H1 (cell line): ENCODE results near the gene ZMPSTE24. TPM values are rescaled to one million over a fixed set of nuclear protein-coding genes. Genes with fewer than 3 reads are reported as not detected.

Experiments
- CTCF ChIA-PET: fragments of 300-600 bp; sonication (Branson Sonifier 250); formaldehyde crosslinking; loops from one replicate; lab custom pipeline; 2021; ENCODE audit not compliant: partially characterized antibody; lab: Charles Lee
- POLR2A ChIA-PET: fragments of 300-600 bp; sonication (Branson Sonifier 250); formaldehyde crosslinking; loops from one replicate; lab custom pipeline; 2021; ENCODE audit warnings: inconsistent platforms; ENCODE audit not compliant: partially characterized antibody; lab: Charles Lee
- DNase-seq, 2 experiments: peaks; one replicate each; pipeline versions ENCODE4 v3.0.0 to v3.0.0-alpha.2; 2010 to 2022; ENCODE audit warnings: low spot score in 2 of 2, low read depth in 1 of 2, mixed read lengths in 1 of 2
- FAIRE-seq: peaks from 2 replicates; lab custom pipeline; 2011; peaks lifted over from hg19 to GRCh38; lab: Jason Lieb, UNC
- H2AFZ ChIP-seq: 2 replicates; pipeline ENCODE4 v1.8.1; 2012; ENCODE audit warnings: low read length, inconsistent platforms
- H2AK5ac ChIP-seq: 2 replicates; pipeline ENCODE4 v1.6.1; 2013; ENCODE audit warnings: low read depth, low read length
- H2BK120ac ChIP-seq: replicated peaks from 2 replicates; pipeline ENCODE3; 2013; ENCODE audit warnings: low read depth, low read length, inconsistent platforms
- H2BK12ac ChIP-seq: 2 replicates; pipeline ENCODE4 v1.6.1; 2013; ENCODE audit warnings: low read depth, low read length
- H2BK15ac ChIP-seq: 2 replicates; pipeline ENCODE4 v1.6.1; 2013; ENCODE audit warnings: low read length
- H2BK20ac ChIP-seq: 2 replicates; pipeline ENCODE4 v1.6.1; 2013; ENCODE audit warnings: low read length
- H2BK5ac ChIP-seq: 2 replicates; pipeline ENCODE4 v1.6.1; 2013; ENCODE audit warnings: low read depth, low read length
- H3K14ac ChIP-seq: 2 replicates; pipeline ENCODE4 v1.6.1; 2013; ENCODE audit warnings: inconsistent platforms; ENCODE audit not compliant: insufficient read length
- H3K18ac ChIP-seq: 2 replicates; pipeline ENCODE4 v1.6.1; 2013; ENCODE audit warnings: low read length; ENCODE audit errors: extremely low read depth
- H3K23ac ChIP-seq: 2 replicates; pipeline ENCODE4 v1.6.1; 2013; ENCODE audit warnings: inconsistent platforms; ENCODE audit not compliant: insufficient read length
- H3K23me2 ChIP-seq: 2 replicates; pipeline ENCODE4 v1.6.1; 2013; ENCODE audit warnings: low read depth, low read length
- H3K27ac ChIP-seq: 2 replicates; pipeline ENCODE4 v1.6.1; 2011; ENCODE audit warnings: low read depth, low read length, inconsistent platforms
- H3K27me3 ChIP-seq, 4 experiments: replicated peaks in 1 of 4; 1 replicate in 1 of 4; 2 replicates in 3 of 4; pipeline versions ENCODE4 v1.6.1 to v1.8.1; 2011 to 2013; ENCODE audit warnings: low read length in 3 of 4, mild to moderate bottlenecking in 3 of 4, inconsistent platforms in 2 of 4, mixed read lengths in 2 of 4, moderate library complexity in 1 of 4; ENCODE audit not compliant: control insufficient read depth in 3 of 4, insufficient read depth in 3 of 4; ENCODE audit errors: extremely low read depth in 1 of 4
- H3K36me3 ChIP-seq, 4 experiments: 2 replicates each; pipeline versions ENCODE4 v1.6.1 to v1.8.1; 2011 to 2013; ENCODE audit warnings: mild to moderate bottlenecking in 4 of 4, low read length in 3 of 4, moderate library complexity in 2 of 4, control low read depth in 1 of 4, inconsistent platforms in 1 of 4; ENCODE audit not compliant: insufficient read depth in 4 of 4, control insufficient read depth in 2 of 4
- H3K4ac ChIP-seq: replicated peaks from 2 replicates; pipeline ENCODE3; 2013; ENCODE audit warnings: low read length, low read depth, mixed read lengths, inconsistent platforms; ENCODE audit not compliant: insufficient read length
- H3K4me1 ChIP-seq, 4 experiments: replicated peaks in 1 of 4; 1 replicate in 1 of 4; 2 replicates in 3 of 4; pipeline versions ENCODE4 v1.6.1 to v1.8.1; 2011 to 2013; ENCODE audit warnings: low read length in 3 of 4, inconsistent platforms in 2 of 4, mixed read lengths in 1 of 4; ENCODE audit not compliant: insufficient read depth in 4 of 4, control insufficient read depth in 3 of 4
- H3K4me2 ChIP-seq, 2 experiments: 2 replicates each; pipeline versions ENCODE4 v1.6.1 to v1.8.1; 2011 to 2013; ENCODE audit warnings: low read depth in 2 of 2, low read length in 2 of 2, control low read depth in 1 of 2, inconsistent platforms in 1 of 2, mild to moderate bottlenecking in 1 of 2; ENCODE audit not compliant: insufficient read depth in 1 of 2
- H3K4me3 ChIP-seq, 4 experiments: fragments of 200-600, 300-600 bp in 1 of 4; sonication (generic), shearing (Covaris generic), sonication (Bioruptor Twin) in 1 of 4; 2 replicates each; pipeline versions ENCODE4 v1.5.1 to v1.8.1; 2011 to 2016; ENCODE audit warnings: low read length in 4 of 4, low read depth in 3 of 4, control low read depth in 2 of 4, inconsistent platforms in 2 of 4, mild to moderate bottlenecking in 2 of 4, mixed read lengths in 1 of 4, moderate library complexity in 1 of 4; ENCODE audit not compliant: insufficient read depth in 2 of 4; ENCODE audit errors: extremely low read depth in 1 of 4
- H3K56ac ChIP-seq: replicated peaks from 2 replicates; pipeline ENCODE3; 2013; ENCODE audit warnings: low read depth, mild to moderate bottlenecking, mixed read lengths, low read length, inconsistent platforms; ENCODE audit not compliant: insufficient read length
- H3K79me1 ChIP-seq: 2 replicates; pipeline ENCODE4 v1.6.1; 2013; ENCODE audit warnings: low read depth, low read length, control low read depth
- H3K79me2 ChIP-seq, 2 experiments: 2 replicates each; pipeline versions ENCODE4 v1.6.1 to v1.8.1; 2012 to 2013; ENCODE audit warnings: low read length in 2 of 2, mild to moderate bottlenecking in 2 of 2, inconsistent platforms in 1 of 2; ENCODE audit not compliant: insufficient read depth in 2 of 2, control insufficient read depth in 1 of 2
- H3K9ac ChIP-seq, 4 experiments: replicated peaks in 1 of 4; 1 replicate in 1 of 4; 2 replicates in 3 of 4; pipeline versions ENCODE4 v1.6.1 to v1.8.1; 2011 to 2013; ENCODE audit warnings: low read depth in 3 of 4, low read length in 3 of 4, control low read depth in 2 of 4, mild to moderate bottlenecking in 2 of 4, moderate library complexity in 2 of 4, inconsistent platforms in 1 of 4; ENCODE audit errors: extremely low read depth in 1 of 4
- H3K9me3 ChIP-seq, 2 experiments: 2 replicates each; pipeline versions ENCODE4 v1.6.1 to v1.8.1; 2012 to 2013; ENCODE audit warnings: mild to moderate bottlenecking in 2 of 2, moderate library complexity in 2 of 2, control low read depth in 1 of 2, inconsistent platforms in 1 of 2, low read depth in 1 of 2, low read length in 1 of 2, mixed read lengths in 1 of 2; ENCODE audit not compliant: insufficient read depth in 2 of 2
- H4K20me1 ChIP-seq, 2 experiments: replicated peaks in 1 of 2; 2 replicates each; pipeline versions ENCODE3 to v1.8.1; 2011 to 2013; ENCODE audit warnings: inconsistent platforms in 2 of 2, low read length in 2 of 2, mild to moderate bottlenecking in 1 of 2; ENCODE audit not compliant: insufficient read depth in 2 of 2, control insufficient read depth in 1 of 2
- H4K5ac ChIP-seq: 2 replicates; pipeline ENCODE4 v1.6.1; 2013; ENCODE audit warnings: low read length, low read depth, mixed read lengths, inconsistent platforms; ENCODE audit not compliant: insufficient read length
- H4K8ac ChIP-seq: 2 replicates; pipeline ENCODE4 v1.8.0; 2013; ENCODE audit warnings: mild to moderate bottlenecking, moderate library complexity, low read length, inconsistent platforms; ENCODE audit not compliant: insufficient read depth; ENCODE audit errors: extremely low read depth
- H4K91ac ChIP-seq: replicated peaks from 2 replicates; pipeline ENCODE3; 2013; ENCODE audit warnings: low read length, mixed read lengths, inconsistent platforms; ENCODE audit not compliant: insufficient read length
- ASH2L ChIP-seq: fragments of 200-600, 300-600 bp; sonication (generic); IDR thresholded peaks from one replicate; pipeline ENCODE4 v1.7.1; 2017; ENCODE audit warnings: low read length
- CBX8 ChIP-seq: fragments of 300-800, 300-1000 bp; sonication (generic); IDR thresholded peaks from 2 replicates; pipeline ENCODE4 v1.7.1; 2016; ENCODE audit warnings: low read depth, low read length, borderline replicate concordance
- CHD1 ChIP-seq: IDR thresholded peaks from 2 replicates; pipeline ENCODE4 v1.6.1; 2012; ENCODE audit warnings: low read depth, low read length, improper control_type of control experiment
- CHD2 ChIP-seq: IDR thresholded peaks from 2 replicates; pipeline ENCODE4 v1.6.1; 2012; ENCODE audit warnings: low read length, improper control_type of control experiment
- CREB1 ChIP-seq: IDR thresholded peaks from 2 replicates; pipeline ENCODE4 v1.6.1; 2012; ENCODE audit warnings: inconsistent platforms
- GTF2F1 ChIP-seq: IDR thresholded peaks from 2 replicates; pipeline ENCODE4 v1.6.1; 2012; ENCODE audit warnings: low read depth, low read length, improper control_type of control experiment, borderline replicate concordance
- JUN ChIP-seq: IDR thresholded peaks from 2 replicates; pipeline ENCODE4 v1.6.1; 2011; ENCODE audit warnings: low read depth, mild to moderate bottlenecking, improper control_type of control experiment, low read length
- JUND ChIP-seq: IDR thresholded peaks from 2 replicates; pipeline ENCODE4 v1.6.1; 2011; ENCODE audit warnings: mild to moderate bottlenecking, improper control_type of control experiment, low read length
- MAFK ChIP-seq: IDR thresholded peaks from 2 replicates; pipeline ENCODE4 v1.6.1; 2012; ENCODE audit warnings: low read depth, mild to moderate bottlenecking, improper control_type of control experiment, low read length
- POLR2AphosphoS5 ChIP-seq: IDR thresholded peaks from 2 replicates; pipeline ENCODE4 v1.6.1; 2011; ENCODE audit warnings: low read depth, low read length
- RBBP5 ChIP-seq: IDR thresholded peaks from 2 replicates; pipeline ENCODE4 v1.7.1; 2012; ENCODE audit warnings: low read depth, mild to moderate bottlenecking, inconsistent platforms, low read length, moderate library complexity, borderline replicate concordance
- RFX5 ChIP-seq: IDR thresholded peaks from 2 replicates; pipeline ENCODE4 v1.6.1; 2011; ENCODE audit warnings: low read depth, low read length, improper control_type of control experiment, borderline replicate concordance
- SIN3A ChIP-seq, 2 experiments: IDR thresholded peaks in 1 of 2; conservative IDR thresholded peaks in 1 of 2; 2 replicates each; pipeline ENCODE4 v1.6.1; 2011 to 2012; ENCODE audit warnings: low read length in 2 of 2, improper control_type of control experiment in 1 of 2, low read depth in 1 of 2, mild to moderate bottlenecking in 1 of 2
- SRF ChIP-seq: IDR thresholded peaks from 2 replicates; pipeline ENCODE4 v1.6.1; 2011; ENCODE audit warnings: mild to moderate bottlenecking, low read depth, low read length, moderate library complexity
- TBP ChIP-seq: IDR thresholded peaks from 2 replicates; pipeline ENCODE4 v1.6.1; 2011; ENCODE audit warnings: low read depth, low read length, improper control_type of control experiment
- ZNF274 ChIP-seq: IDR thresholded peaks from 2 replicates; pipeline ENCODE4 v1.7.0; 2012; ENCODE audit warnings: low read length, borderline replicate concordance; ENCODE audit errors: extremely low read depth
- WGBS, 2 experiments: shearing (Covaris generic) in 1 of 2; methylation state at CpG; one replicate each; pipeline versions ENCODE4 v1.1.6 to v1.1.7; 2013 to 2015; ENCODE audit warnings: low lambda C conversion rate in 2 of 2, mixed read lengths in 2 of 2, inconsistent platforms in 1 of 2, low coverage in 1 of 2, missing lambda C conversion rate in 1 of 2; ENCODE audit not compliant: insufficient replicate concordance in 2 of 2, insufficient coverage in 1 of 2, insufficient read length in 1 of 2; ENCODE audit errors: extremely low coverage in 1 of 2, missing lambda C conversion rate in 1 of 2; 5-methylcytosine and 5-hydroxymethylcytosine counted together
- polyA plus RNA-seq, 7 experiments: library from polyadenylated mRNA; depleted of rRNA in 3 of 7; stranded (reverse) in 5 of 7; unstranded in 2 of 7; fragments of >200 nt in 5 of 7; fragments of 200-250 nt in 2 of 7; gene quantifications; 1 replicate in 5 of 7; 2 replicates in 1 of 7; 4 replicates in 1 of 7; pipeline versions ENCODE4 v1.2.1 to v1.2.3, GENCODE V29; 2011 to 2013; ENCODE audit warnings: missing spikeins in 2 of 7, mixed read lengths in 2 of 7
- total RNA-seq: library from RNA; stranded (reverse); fragmentation: NEBNext Ultra II Directional; extraction: Animal tissue kit (Norgen Biotek cat#: 25700); gene quantifications from 2 replicates; pipeline ENCODE4 v1.2.1, GENCODE V29; 2021

ZMPSTE24 gene
- total and polyA plus RNA-seq, 2 of the 8 experiments (the other 6 are each of a cell fraction or from before 2014, with no cell fraction given): 12.7 to 42.9 TPM

- Histone ChIP-seq H3K27ac (no peak overlapping the region), H3K36me3 (peaks cover 4 to 48% (median 12%) of the 10 kb centered on the region in 4 experiments; a peak in 7 of 8 replicates), H2BK120ac (no peak overlapping the region), H3K4me3 (no peak overlapping the region), H3K27me3 (no peaks in the 10 kb centered on the region), H3K4me1 (no peaks in the 10 kb centered on the region), H4K5ac (no peak overlapping the region), H4K8ac (no peak overlapping the region), H3K4me2 (no peak overlapping the region), H2BK15ac (no peak overlapping the region), H3K56ac (no peak overlapping the region), H3K18ac (no peak overlapping the region), H2AFZ (no peak overlapping the region), H2BK5ac (no peak overlapping the region), H3K79me1 (no peaks in the 10 kb centered on the region), H3K23me2 (no peaks in the 10 kb centered on the region; the same call in 1 of the 2 replicates), H3K79me2 (no peaks in the 10 kb centered on the region), H3K4ac (no peak overlapping the region), H3K9me3 (no peaks in the 10 kb centered on the region), H3K14ac (no peak overlapping the region), H2BK12ac (no peak overlapping the region), H3K9ac (no peak overlapping the region), H4K91ac (no peak overlapping the region), H3K23ac (no peak overlapping the region), H4K20me1 (no peaks in the 10 kb centered on the region), H2BK20ac (no peak overlapping the region), H2AK5ac (no peak overlapping the region)
- DNase-seq (no peak), FAIRE-seq (no peak)
- ChIA-PET CTCF (interaction anchor here (0.7 to 1.2 kb wide), 2 partner anchors 8 to 64 kb away, joined by 3 read pairs; no protein-coding TSS in a partner anchor), POLR2A (interaction anchor here (1.8 kb wide), 1 partner anchor 18 kb away, joined by 8 read pairs; no protein-coding TSS in a partner anchor)
- WGBS, 2 experiments: 89% methylated on average over 2 of the region's 2 CpGs; no CpG with 5 or more reads in 1 of the 2 experiments
- TF ChIP-seq CREB1 (no peak), ZNF274 (no peak), CHD2 (no peak), JUND (no peak), RBBP5 (no peak), SIN3A (conservative IDR thresholded peaks at IDR 0.05 in 1 of 2, IDR thresholded peaks at IDR 0.05 in 1 of 2; ENCODE audit: low read depth in 1 of 2, low read length in 2 of 2) (no peak), RFX5 (no peak), CBX8 (no peak), ASH2L (no peak), JUN (no peak), TBP (no peak), CHD1 (no peak), GTF2F1 (no peak), MAFK (no peak), POLR2AphosphoS5 (no peak), SRF (no peak)
Measured at GRCh38 chr1:40274331-40274730, 16.3 kb downstream of the ZMPSTE24 start.
